HG02623 (cell line): ENCODE results near the gene RAD51B.

ENCODE experiments used
- ATAC-seq: cut with Tn5 transposase; IDR thresholded peaks from one replicate; pipeline ENCODE4 v1.9.1; 2021; ENCODE audit warnings: moderate library complexity; ENCODE audit not compliant: unreplicated experiment

RAD51B gene

GRCh38 chr14:68369281-68370056 is 549.9 kb downstream of the RAD51B start:
- no peak for ATAC-seq

- ATAC-seq, result no peak
These were observed 550.4 kb downstream of the RAD51B start for GRCh38 chr14:68370057-68370360.

GRCh38 chr14:68372368-68372767 is 552.8 kb downstream of the RAD51B start:
- ATAC-seq, result no peak

- no peak for ATAC-seq
These were observed 553.6 kb downstream of the RAD51B start for GRCh38 chr14:68373124-68373646.

- ATAC-seq, result no peak
These were observed 554.4 kb downstream of the RAD51B start for GRCh38 chr14:68373847-68374444.

- no peak for ATAC-seq
These were observed 555.1 kb downstream of the RAD51B start for GRCh38 chr14:68374682-68375081.

GRCh38 chr14:68375376-68375775 is 555.8 kb downstream of the RAD51B start:
- no peak for ATAC-seq

GRCh38 chr14:68376067-68376779 is 556.6 kb downstream of the RAD51B start:
- ATAC-seq, result no peak

- no peak for ATAC-seq
These were observed 557.4 kb downstream of the RAD51B start for GRCh38 chr14:68377006-68377405.

GRCh38 chr14:68377459-68377858 is 557.9 kb downstream of the RAD51B start:
- no peak for ATAC-seq

- ATAC-seq, result no peak
These were observed 560.1 kb downstream of the RAD51B start for GRCh38 chr14:68379510-68380328.

- no peak for ATAC-seq
These were observed 560.8 kb downstream of the RAD51B start for GRCh38 chr14:68380329-68380741.

GRCh38 chr14:68384335-68384734 is 564.8 kb downstream of the RAD51B start:
- no peak for ATAC-seq

- ATAC-seq, result no peak
These were observed 565.3 kb downstream of the RAD51B start for GRCh38 chr14:68384881-68385280.

GRCh38 chr14:68386446-68386845 is 566.9 kb downstream of the RAD51B start:
- ATAC-seq, result no peak

GRCh38 chr14:68386950-68387779 is 567.6 kb downstream of the RAD51B start:
- no peak for ATAC-seq

- no peak for ATAC-seq
These were observed 570.4 kb downstream of the RAD51B start for GRCh38 chr14:68389943-68390342.

- no peak for ATAC-seq
These were observed 571.2 kb downstream of the RAD51B start for GRCh38 chr14:68390741-68391140.

- no peak for ATAC-seq
These were observed 571.9 kb downstream of the RAD51B start for GRCh38 chr14:68391311-68392014.
